ENCODE measurements around the gene CYP4A22. TPM values are rescaled to one million over a fixed set of nuclear protein-coding genes. Genes with fewer than 3 reads are reported as not detected.

CYP4A22 gene
- total and polyA plus RNA-seq, 9 of the 15 experiments (the other 6 are each of a cell fraction or from before 2014, with no cell fraction given), result 0.07 TPM; not detected in 8

DNA sequence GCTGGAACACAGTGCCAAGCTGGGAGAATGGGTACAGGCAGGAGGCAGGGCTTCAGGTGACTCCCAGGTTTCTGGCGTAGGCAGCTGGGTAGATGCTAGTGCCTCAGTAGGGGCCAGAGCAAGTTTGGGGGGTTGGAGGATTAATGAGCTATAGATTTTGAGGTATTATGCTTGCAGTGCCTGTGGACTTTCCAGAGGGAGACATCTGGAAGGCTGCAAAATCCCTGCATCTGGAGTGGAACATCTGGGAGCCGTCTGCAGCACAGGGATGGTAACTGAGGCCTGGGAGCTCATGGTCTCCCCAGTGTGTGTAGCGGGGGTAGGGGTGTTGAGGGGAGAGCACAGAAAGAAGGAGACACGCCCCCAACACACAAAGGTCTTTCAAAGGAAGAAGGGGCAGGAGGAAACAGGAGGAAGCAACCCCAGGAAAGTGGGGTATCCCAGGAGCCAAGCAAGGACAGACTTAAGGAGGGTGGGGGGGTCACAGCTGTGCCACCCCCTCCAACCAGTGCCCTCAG lies 54.8 kb downstream of the CYP4A22 start:
- Histone ChIP-seq H3K9me1 (ENCODE audit: control insufficient read depth, insufficient read depth, low read length) (no peaks in the 10 kb centered on the region), H3K79me2 (ENCODE audit: control insufficient read depth, insufficient read depth, low read length) (no peaks in the 10 kb centered on the region), H3K36me3 (ENCODE audit: control insufficient read depth, insufficient read depth, low read length) (no peaks in the 10 kb centered on the region), H2AFZ (ENCODE audit: low read depth, low read length) (peak overlapping the region; percentile 95), H3K27ac (ENCODE audit: extremely low read depth, low read depth, low read length) (no peak overlapping the region; the same call in 1 of the 3 replicates), H4K20me1 (replicated peaks; ENCODE audit: control insufficient read depth, insufficient read depth, low read length) (no peaks in the 10 kb centered on the region), H3K4me1 (replicated peaks in 1 of 2; ENCODE audit: control insufficient read depth in 2 of 2, insufficient read depth in 2 of 2, low read length in 2 of 2) (peaks cover 49 to 68% of the 10 kb centered on the region in 2 experiments), H3K27me3 (ENCODE audit: control insufficient read depth in 2 of 2, insufficient read depth in 2 of 2, low read length in 2 of 2) (no peaks in the 10 kb centered on the region), H3K4me2 (ENCODE audit: insufficient read depth, low read length) (no peak overlapping the region), H3K9me3 (replicated peaks; ENCODE audit: control insufficient read depth, insufficient read depth, low read depth, low read length) (no peaks in the 10 kb centered on the region), H3K9ac (ENCODE audit: insufficient read depth in 1 of 2, low read depth in 2 of 2, low read length in 2 of 2) (peak overlapping the region; percentile 47 to 58; a peak in 3 of 4 replicates), H3K4me3 (no peak overlapping the region)
- 78% methylated on average over 4 of the region's 4 CpGs for WGBS (ENCODE audit: insufficient coverage, low coverage, missing lambda C conversion rate)
- ATAC-seq, result no peak
- FAIRE-seq, result no peak
- DNase-seq (ENCODE audit: extremely low read depth in 1 of 4, low spot score in 3 of 4), result no peak
- no TSS peak for BruUV-seq (replicated peaks)
- ChIA-PET CTCF (ENCODE audit: low intra/inter-chr PET ratio) (interaction anchor here (0.7 to 3.9 kb wide), 4 partner anchors 46 to 788 kb away, joined by 3 to 44 read pairs (median 10); no protein-coding TSS in a partner anchor), POLR2A (interaction anchor here (0.6 to 5.7 kb wide), 9 partner anchors 10 to 122 kb away, joined by 3 to 65 read pairs (median 6); partner anchors contain the start of gene STIL)
- in situ Hi-C loops (cut with MboI), result loop anchor here (5.0 kb wide), 1 partner anchor 70 kb away; no protein-coding TSS in a partner anchor
- TF ChIP-seq RERE (CRISPR knock-in tag; IDR thresholded peaks at IDR 0.05; ENCODE audit: borderline replicate concordance) (no peak), MYBL2 (IDR thresholded peaks at IDR 0.05; ENCODE audit: low read depth) (no peak), MYBL2 (CRISPR knock-in tag; IDR thresholded peaks at IDR 0.05; ENCODE audit: borderline replicate concordance) (peak; percentile 10; the same call in 1 of the 2 replicates), ZNF407 (IDR thresholded peaks at IDR 0.05; ENCODE audit: low read depth) (no peak)
- intact Hi-C loops (cut with micrococcal nuclease), result loop anchor here (2.0 kb wide), 1 partner anchor 47 kb away; no protein-coding TSS in a partner anchor

Measured in K562 (cell line).